ENCODE measurements around the gene FTO. TPM values are rescaled to one million over a fixed set of nuclear protein-coding genes. Genes with fewer than 3 reads are reported as not detected.

The FTO gene
- total and polyA plus RNA-seq, 2 experiments from 2014 or later = 46.8 to 77.7 TPM

GRCh38 chr16:53832896-53833544 is 129.1 kb downstream of the FTO start:
- Histone ChIP-seq H3K4me3 (no peak overlapping the region), H3K27ac (no peak overlapping the region), H4K20me1 (ENCODE audit: insufficient read depth, poor library complexity, severe bottlenecking) (peaks cover 2% of the 10 kb centered on the region), H3K4me2 (no peak overlapping the region), H3K9me3 (ENCODE audit: low read depth) (no peaks in the 10 kb centered on the region), H3K79me2 (peaks cover 5% of the 10 kb centered on the region), H3K36me3 (replicated peaks; ENCODE audit: insufficient read depth, low read depth) (no peaks in the 10 kb centered on the region), H2AFZ (no peak overlapping the region), H3K27me3 (no peaks in the 10 kb centered on the region), H3K4me1 (ENCODE audit: insufficient read depth) (peaks cover 6% of the 10 kb centered on the region), H3K9me2 (replicated peaks; ENCODE audit: insufficient read depth) (no peaks in the 10 kb centered on the region)
- no peak for DNase-seq (ENCODE audit: low spot score)
- 98% methylated on average over 9 of the region's 9 CpGs for WGBS (ENCODE audit: low lambda C conversion rate, missing lambda C conversion rate)
- TF ChIP-seq EZH2phosphoT487 (IDR thresholded peaks at IDR 0.05; ENCODE audit: low read depth, severe bottlenecking, unreplicated experiment) = no peak
- TF ChIP-seq, protein P1, sequence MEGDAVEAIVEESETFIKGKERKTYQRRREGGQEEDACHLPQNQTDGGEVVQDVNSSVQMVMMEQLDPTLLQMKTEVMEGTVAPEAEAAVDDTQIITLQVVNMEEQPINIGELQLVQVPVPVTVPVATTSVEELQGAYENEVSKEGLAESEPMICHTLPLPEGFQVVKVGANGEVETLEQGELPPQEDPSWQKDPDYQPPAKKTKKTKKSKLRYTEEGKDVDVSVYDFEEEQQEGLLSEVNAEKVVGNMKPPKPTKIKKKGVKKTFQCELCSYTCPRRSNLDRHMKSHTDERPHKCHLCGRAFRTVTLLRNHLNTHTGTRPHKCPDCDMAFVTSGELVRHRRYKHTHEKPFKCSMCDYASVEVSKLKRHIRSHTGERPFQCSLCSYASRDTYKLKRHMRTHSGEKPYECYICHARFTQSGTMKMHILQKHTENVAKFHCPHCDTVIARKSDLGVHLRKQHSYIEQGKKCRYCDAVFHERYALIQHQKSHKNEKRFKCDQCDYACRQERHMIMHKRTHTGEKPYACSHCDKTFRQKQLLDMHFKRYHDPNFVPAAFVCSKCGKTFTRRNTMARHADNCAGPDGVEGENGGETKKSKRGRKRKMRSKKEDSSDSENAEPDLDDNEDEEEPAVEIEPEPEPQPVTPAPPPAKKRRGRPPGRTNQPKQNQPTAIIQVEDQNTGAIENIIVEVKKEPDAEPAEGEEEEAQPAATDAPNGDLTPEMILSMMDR (IDR thresholded peaks at IDR 0.05; ENCODE audit: poor library complexity) = no peak
- TF ChIP-seq EZH2 (IDR thresholded peaks at IDR 0.05; ENCODE audit: borderline replicate concordance) = no peak

DNA sequence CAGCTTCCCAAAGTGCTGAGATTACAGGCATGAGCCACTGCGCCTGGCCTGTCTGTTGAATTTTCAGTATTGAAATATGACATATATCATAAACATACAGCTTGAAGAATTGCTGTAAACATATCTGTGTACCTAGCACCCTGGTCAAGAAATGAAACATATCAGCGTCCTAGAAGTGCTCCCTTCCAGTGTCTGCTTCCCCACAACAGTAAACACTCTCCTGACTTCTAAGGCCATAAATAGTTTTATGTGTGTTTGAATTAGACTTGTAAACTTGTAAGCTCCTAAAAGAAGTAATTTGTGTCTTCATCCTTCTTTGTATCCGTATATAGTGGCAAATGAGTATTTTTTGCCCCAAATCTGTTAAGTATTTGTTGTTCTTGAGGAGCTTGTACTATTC is 132.2 kb downstream of the FTO start:
- H3K9me2 ChIP-seq (replicated peaks; ENCODE audit: insufficient read depth) = no peaks in the 10 kb centered on the region
- no peaks in the 10 kb centered on the region for H3K27me3 ChIP-seq
- peaks cover 6% of the 10 kb centered on the region for H3K4me1 ChIP-seq (ENCODE audit: insufficient read depth)
- DNase-seq (ENCODE audit: low spot score) = no peak
- WGBS (ENCODE audit: low lambda C conversion rate, missing lambda C conversion rate) = 61% methylated on average over 3 of the region's 3 CpGs
- no peak overlapping the region for H3K27ac ChIP-seq
- no peak overlapping the region for H3K4me3 ChIP-seq
- peaks cover 2% of the 10 kb centered on the region for H4K20me1 ChIP-seq (ENCODE audit: insufficient read depth, poor library complexity, severe bottlenecking)
- no peak overlapping the region for H3K4me2 ChIP-seq
- no peaks in the 10 kb centered on the region for H3K36me3 ChIP-seq (replicated peaks; ENCODE audit: insufficient read depth, low read depth)
- peaks cover 4% of the 10 kb centered on the region for H3K79me2 ChIP-seq
- H3K9me3 ChIP-seq (ENCODE audit: low read depth) = no peaks in the 10 kb centered on the region
- TF ChIP-seq, protein P1 (IDR thresholded peaks at IDR 0.05; ENCODE audit: poor library complexity) = no peak
- TF ChIP-seq EZH2phosphoT487 (IDR thresholded peaks at IDR 0.05; ENCODE audit: low read depth, severe bottlenecking, unreplicated experiment) (no peak), EZH2 (IDR thresholded peaks at IDR 0.05; ENCODE audit: borderline replicate concordance) (no peak)
- H2AFZ ChIP-seq = no peak overlapping the region

DNA sequence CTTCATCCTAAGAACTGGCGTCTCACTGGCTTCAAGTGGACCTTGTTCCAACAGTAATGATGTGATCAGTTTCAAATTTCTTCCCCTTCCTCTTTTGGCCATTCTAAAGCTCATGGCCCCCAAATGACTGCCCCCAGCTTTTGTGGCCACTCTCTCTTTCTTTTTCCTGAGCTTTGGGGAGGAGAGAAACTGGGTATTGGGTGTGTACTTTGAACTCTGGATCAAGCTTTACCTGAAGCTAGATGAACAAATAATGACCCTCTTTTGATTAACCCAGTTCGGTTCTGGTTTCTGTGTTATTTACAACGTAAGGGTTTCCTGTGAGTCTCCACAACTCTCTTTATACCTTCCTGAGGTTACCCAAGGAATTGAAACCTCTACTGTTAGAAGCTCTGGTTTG is 132.7 kb downstream of the FTO start:
- Histone ChIP-seq H3K79me2 (peaks cover 8% of the 10 kb centered on the region), H3K4me1 (ENCODE audit: insufficient read depth) (peaks cover 6% of the 10 kb centered on the region), H3K36me3 (replicated peaks; ENCODE audit: insufficient read depth, low read depth) (no peaks in the 10 kb centered on the region), H3K27ac (no peak overlapping the region), H3K27me3 (no peaks in the 10 kb centered on the region), H4K20me1 (ENCODE audit: insufficient read depth, poor library complexity, severe bottlenecking) (peaks cover 2% of the 10 kb centered on the region), H3K4me2 (peak overlapping the region; percentile 41), H3K9me2 (replicated peaks; ENCODE audit: insufficient read depth) (no peaks in the 10 kb centered on the region), H2AFZ (no peak overlapping the region), H3K4me3 (no peak overlapping the region), H3K9me3 (ENCODE audit: low read depth) (no peaks in the 10 kb centered on the region)
- no peak for DNase-seq (ENCODE audit: low spot score)
- 79% methylated on average over 3 of the region's 3 CpGs for WGBS (ENCODE audit: low lambda C conversion rate, missing lambda C conversion rate)
- no peak for TF ChIP-seq EZH2 (IDR thresholded peaks at IDR 0.05; ENCODE audit: borderline replicate concordance)

- H3K4me2 ChIP-seq = peak overlapping the region; percentile 41
- H3K9me3 ChIP-seq (ENCODE audit: low read depth) = no peaks in the 10 kb centered on the region
- TF ChIP-seq, protein P1 (IDR thresholded peaks at IDR 0.05; ENCODE audit: poor library complexity) = no peak
- TF ChIP-seq EZH2phosphoT487 (IDR thresholded peaks at IDR 0.05; ENCODE audit: low read depth, severe bottlenecking, unreplicated experiment) (no peak), EZH2 (IDR thresholded peaks at IDR 0.05; ENCODE audit: borderline replicate concordance) (no peak)
- DNase-seq (ENCODE audit: low spot score) = no peak
- H3K27ac ChIP-seq = no peak overlapping the region
- peaks cover 2% of the 10 kb centered on the region for H4K20me1 ChIP-seq (ENCODE audit: insufficient read depth, poor library complexity, severe bottlenecking)
- peaks cover 8% of the 10 kb centered on the region for H3K79me2 ChIP-seq
- 76% methylated on average over 7 of the region's 7 CpGs for WGBS (ENCODE audit: low lambda C conversion rate, missing lambda C conversion rate)
- H3K27me3 ChIP-seq = no peaks in the 10 kb centered on the region
- H3K36me3 ChIP-seq (replicated peaks; ENCODE audit: insufficient read depth, low read depth) = no peaks in the 10 kb centered on the region
- no peaks in the 10 kb centered on the region for H3K9me2 ChIP-seq (replicated peaks; ENCODE audit: insufficient read depth)
- H3K4me1 ChIP-seq (ENCODE audit: insufficient read depth) = peaks cover 6% of the 10 kb centered on the region
- no peak overlapping the region for H2AFZ ChIP-seq
- no peak overlapping the region for H3K4me3 ChIP-seq
Observed at GRCh38 chr16:53837426-53837825, 133.5 kb downstream of the FTO start.

All from hepatocyte (in vitro differentiated cells).